Stimulated activated CD4-positive, alpha-beta T cell treated with anti-CD3 and anti-CD28 coated beads, Interleukin-12 subunit alpha, Interleukin-12 subunit beta, amount 100 ng/mL, for 24 hours (primary cell): Measurements from ENCODE around the gene DPYSL5.
"Not testable (repeated sequence)": the region's sequence is repeated elsewhere in the genome, so short reads cannot be mapped to it uniquely, and the experiment has no call there.

ENCODE experiments used
- DNase-seq, 2 experiments: peaks; one replicate each; pipeline ENCODE4 v3.0.0-alpha.2; 2020; ENCODE audit warnings: low read depth in 2 of 2

The DPYSL5 gene

DNA sequence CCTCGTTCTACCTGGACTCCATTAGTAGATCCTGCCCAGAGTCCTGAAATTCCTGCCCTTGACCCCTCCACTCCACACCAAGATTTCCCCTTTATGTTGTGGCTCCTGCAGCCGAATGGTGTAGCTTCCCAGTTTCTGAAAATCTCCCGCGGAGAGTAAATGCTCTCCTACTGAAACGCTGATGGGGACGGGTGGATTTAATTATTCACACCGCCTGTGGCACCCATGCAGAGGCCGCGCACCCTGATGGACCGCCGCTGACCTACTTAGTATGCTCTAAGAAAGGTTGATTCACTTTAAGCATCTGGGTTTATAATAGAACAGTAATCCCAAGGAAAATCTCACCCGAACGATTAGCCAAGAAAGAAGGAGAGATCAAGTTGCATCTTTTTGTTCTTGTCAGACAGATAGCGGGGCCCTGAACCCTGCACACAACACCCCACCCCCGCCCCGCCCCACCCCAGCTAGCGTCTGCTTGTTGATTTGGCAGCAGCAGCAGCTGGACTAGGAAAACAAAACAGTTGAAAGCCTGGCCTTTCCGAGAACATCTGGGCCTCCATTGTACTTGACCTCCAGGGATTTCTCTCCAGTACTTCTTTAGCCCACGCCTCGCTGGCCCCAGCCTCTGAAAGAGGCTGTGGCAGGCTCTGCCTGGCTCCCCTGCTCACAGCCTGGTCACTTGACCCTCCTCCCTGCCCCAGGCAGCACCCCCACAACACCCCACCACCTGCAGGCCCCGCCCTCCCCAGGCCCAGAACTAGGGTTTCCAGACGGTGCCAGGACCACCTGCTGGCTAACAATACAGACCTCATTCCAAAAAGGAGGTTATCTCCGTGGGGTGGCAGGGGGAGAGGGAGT, 53.6 kb downstream of the DPYSL5 start:
- no peak for DNase-seq

GRCh38 chr2:26903676-26904075, 55.7 kb downstream of the DPYSL5 start:
- no peak for DNase-seq

- no peak for DNase-seq
These were observed 56.9 kb downstream of the DPYSL5 start for GRCh38 chr2:26904839-26905238.

DNA sequence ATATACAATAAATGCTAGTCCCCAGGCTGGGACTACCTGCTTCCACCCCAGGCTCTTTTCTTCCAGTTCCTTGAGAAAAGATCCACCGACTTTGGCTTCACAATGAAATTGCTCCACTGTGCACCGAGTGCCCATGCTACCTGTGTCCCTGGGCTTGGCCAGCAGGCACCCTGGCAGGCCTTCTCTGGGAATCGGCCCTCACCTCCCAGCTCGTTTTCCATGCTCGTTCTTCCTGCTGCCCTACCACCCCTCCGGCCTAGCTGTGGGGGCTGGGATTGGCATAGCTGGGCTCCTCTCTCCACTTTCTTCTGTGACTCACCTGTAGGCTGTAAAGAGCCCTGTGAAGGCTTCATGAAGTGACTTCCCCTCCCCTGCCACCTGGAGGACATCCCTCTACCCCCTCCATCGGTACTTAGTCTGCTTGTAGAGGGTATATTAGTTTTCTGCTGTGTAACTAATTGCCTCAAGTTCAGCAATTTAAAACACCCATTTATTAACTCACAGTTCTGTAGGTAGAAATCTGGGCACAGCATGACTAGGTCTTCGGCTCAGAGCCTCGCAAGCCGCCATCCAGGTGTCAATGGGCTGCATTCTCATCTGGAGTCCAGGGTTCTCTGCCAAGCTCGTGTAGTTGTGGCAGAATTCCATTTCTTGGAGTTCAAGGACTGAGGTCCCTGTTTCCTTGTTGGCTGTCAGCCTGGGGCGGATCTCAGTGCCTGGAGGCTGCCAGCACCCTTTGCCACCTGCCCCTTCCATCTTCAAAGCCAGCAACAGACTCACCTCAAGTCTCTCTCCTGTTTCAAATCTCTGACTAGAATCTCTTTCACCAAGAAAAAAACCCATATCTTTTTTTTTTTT, 57.6 kb downstream of the DPYSL5 start:
- no peak for DNase-seq

- no peak for DNase-seq
These were observed 59.5 kb downstream of the DPYSL5 start for GRCh38 chr2:26907416-26907815.

DNA sequence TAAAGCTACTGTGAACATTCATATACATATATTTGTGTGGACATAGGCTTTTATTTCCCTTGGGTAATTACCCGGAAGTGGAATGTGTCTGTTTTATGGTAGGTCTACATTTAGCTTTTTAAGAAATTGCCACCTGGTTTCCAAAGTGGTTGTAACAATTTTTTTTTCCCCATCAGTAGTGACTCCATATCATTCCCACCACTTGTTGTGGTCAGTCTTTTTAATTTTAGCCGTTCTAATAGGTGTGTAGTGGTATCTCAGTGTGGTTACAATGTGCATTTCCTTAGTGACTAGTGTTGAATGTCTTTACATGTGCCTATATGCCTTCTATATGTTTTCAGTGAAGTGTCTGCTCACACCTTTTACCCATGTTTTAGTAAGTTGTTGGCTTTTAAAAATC, 62.2 kb downstream of the DPYSL5 start:
- no peak for DNase-seq

GRCh38 chr2:26911911-26912861, 64.3 kb downstream of the DPYSL5 start:
- no peak for DNase-seq

DNA sequence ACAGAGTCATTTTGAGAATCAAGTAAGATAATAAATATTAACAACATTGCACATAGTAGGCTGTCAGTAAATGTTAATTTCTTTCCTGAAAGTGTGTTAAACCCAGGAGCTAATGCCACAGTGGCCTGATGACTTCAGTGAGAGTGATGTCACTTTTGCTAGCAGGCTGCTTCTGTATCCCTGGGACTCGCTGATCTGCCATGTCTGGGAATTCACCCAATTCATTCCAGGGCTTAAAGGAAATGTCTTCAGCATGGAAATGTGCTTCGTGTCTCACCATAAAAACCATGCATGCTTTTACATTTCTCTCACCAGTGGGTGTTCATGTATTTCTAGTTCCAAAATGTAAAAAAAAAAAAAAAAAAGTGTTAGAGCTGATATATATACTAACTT, 65.7 kb downstream of the DPYSL5 start:
- DNase-seq: no peak

GRCh38 chr2:26913999-26914658, 66.2 kb downstream of the DPYSL5 start:
- DNase-seq: no peak

DNA sequence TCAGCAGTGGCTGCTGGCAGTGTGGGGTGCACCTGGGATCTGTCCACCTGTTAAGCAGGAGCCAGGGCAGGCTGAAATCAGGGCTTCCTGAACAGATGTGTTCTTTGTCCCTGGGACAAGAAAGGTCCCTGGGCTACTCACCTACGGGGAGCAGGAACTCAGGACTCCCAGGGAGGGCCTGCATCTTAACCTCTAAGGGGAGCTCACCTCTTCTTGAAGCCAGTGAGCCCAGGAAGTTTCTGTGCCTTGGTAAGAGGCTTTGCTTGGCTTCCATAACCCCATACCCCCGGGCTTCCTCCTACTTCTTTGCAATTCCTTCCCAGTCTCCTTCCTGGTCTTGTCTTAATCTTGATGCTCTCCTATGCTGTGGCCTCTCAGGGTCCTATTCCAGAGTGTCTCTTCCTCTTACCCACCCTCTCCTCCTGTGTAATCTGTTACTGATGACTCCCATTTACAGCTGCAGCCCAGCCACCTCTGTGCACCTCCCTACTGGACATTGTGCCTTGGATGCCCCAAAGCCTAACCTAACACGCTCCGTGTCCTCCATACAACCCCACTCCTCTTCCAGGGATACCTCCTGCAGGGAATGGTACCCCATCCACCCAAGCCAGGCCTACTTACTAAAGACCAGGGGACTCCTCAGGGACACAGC, 66.9 kb downstream of the DPYSL5 start:
- DNase-seq: no peak

DNA sequence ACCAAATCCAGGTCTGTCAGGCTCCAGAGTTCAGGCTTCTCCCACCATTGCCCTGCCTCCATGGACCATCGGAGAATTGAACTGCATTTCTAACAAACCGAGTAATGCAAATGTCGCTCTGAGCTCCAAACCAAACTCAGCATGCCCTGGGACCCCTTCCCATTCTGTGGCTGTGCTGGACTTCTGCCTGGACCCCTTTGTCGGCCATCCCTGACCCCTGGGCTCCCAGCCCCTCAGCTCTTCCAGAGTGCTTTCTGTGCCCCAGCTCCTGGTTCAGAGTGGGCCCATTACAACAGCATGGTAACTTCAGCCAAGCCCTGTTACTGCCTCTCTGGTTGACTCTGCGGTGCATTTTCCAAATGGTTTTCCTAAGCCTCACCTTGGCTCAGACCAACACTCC, 67.4 kb downstream of the DPYSL5 start:
- no peak for DNase-seq

- no peak for DNase-seq
These were observed 68.3 kb downstream of the DPYSL5 start for GRCh38 chr2:26916128-26916692.

DNA sequence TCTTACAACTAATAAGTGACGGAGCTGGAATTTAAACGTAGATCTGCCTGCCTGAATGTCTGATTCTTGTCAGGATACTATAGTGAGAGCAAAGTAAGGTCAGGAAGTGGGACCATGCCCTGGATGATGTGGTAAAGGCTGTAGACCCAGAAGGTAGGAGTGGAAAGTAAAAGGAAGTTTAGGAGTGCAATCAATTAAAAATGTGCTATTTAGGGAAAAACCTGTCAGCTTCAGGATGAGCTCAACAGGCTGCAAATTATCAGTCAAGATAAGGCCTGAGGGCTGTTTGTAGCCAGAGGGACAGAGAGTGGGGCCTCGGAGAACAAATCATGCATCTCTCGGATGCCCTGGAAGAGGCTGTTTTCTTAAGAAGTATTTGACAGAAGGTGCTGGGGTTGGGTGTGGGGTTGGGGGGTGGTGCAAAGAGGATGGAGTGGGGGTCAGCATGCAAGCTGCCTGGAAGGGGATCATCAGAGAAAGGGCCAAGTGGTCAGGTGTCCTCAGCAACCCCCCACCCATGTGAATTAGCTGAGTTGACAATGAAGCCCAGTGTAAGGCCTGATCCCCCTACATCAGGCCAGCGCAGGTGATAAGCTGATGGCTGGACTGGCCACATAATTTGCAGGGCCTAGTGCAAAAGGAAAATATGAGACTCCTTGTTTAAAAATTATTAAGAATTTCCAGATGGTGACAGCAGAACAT, 69.4 kb downstream of the DPYSL5 start:
- DNase-seq: no peak

DNA sequence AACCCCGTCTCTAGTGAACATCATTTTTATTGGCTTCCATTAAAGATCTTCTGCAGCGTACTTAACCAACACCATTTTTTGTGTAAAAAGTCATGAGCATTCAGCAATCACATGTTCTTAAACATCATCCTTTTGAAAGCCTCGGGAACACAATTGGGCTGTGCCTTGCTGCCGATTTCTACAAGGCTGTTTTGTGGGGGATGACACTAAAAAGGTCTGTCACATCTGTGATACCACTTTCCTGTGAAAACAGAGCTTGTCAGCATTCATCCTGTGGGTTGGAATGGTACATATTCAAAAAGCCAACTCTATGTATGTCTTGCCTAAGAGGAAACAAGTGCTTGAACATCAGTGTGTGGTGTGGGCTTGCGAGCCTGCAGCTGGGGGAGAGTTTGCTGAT, 73.4 kb downstream of the DPYSL5 start:
- no peak for DNase-seq

DNA sequence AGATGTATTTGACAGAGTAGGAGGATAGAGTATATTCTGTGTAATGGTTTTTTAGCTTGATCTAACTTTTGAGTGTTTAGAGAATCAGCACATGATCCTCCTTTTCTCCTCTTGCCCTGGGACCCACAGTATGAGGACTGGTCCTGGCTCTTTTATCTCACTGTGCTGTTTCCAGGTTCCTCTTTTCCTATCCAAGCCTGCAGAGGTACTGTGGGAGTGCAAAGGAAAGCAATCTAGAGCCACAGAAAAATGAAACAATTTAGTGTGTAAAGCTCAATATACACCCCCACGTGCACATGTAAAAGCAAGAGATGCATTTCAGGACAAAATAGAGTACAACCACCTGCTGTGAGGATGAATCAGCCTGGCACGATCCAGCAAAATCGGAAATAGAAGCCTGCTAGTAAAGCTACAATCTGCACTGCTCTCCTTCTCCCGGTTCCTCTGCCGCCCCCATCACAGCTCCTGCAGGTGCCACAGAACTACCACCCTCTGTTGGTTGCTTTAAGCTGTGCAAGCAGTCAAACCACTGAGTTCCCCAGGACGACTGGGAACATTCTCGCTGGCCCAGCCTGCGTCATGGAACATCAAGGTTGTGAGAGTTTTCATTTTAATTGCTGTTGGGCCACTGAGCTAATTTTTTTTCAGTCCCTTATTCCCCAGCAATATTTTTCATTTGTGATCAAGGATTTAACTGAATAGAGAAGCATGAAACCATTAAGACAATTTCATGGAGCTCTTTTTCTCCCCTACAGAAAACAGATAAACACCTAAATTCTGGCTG, 74.7 kb downstream of the DPYSL5 start:
- DNase-seq: peak; percentile 2 to 31

DNA sequence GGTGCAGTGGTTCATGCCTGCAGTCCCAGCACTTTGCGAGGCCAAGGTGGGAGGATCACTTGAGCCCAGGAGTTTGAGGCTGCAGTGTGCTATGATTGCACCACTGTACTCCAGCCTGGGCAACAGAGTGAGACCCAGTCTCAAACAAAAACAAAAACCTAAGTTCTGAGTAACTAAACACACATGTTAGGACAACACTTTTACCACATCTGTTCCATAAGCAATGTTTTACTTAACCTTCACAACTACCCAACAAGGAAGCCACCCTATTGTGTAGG, 75.2 kb downstream of the DPYSL5 start:
- DNase-seq: not testable (repeated sequence)

GRCh38 chr2:26924731-26925099, 76.8 kb downstream of the DPYSL5 start:
- no peak for DNase-seq

DNA sequence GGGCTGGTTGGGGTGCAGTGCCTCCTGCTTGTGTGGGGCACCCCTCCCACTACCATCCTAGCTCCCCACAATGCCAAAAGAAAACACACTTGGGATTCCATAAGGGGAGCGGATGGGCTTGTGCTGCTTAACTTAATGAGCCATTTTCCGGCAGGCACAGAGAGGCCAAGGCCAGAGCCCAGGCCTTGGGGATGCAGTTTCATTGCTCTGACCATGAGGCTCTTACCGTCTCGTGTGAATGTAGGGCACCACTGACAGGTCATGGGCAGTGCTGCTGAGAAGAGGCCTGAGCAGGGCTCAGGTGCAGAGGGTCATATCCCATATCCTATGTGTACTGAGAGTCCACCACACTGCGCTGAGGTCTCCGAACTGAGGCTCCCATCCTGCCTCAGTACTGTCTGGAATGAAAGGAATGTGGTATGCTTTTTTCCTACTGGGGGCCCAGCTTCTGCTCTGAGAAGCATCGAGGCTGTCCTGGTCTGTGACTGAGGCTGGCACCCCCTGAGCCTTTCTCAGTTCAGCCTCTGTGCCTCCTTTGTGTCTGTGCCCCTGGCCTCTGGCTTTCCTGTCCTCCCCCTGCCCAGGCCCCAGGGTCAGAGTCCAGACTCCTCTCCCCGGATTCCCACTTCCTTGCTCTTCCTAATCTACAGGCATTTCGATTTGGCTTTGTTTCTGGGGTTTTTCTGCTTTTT, 77.3 kb downstream of the DPYSL5 start:
- DNase-seq: no peak

GRCh38 chr2:26927221-26927620, 79.3 kb downstream of the DPYSL5 start:
- no peak for DNase-seq
